Measurements from ENCODE around the gene IL17B.

Gene IL17B

DNA sequence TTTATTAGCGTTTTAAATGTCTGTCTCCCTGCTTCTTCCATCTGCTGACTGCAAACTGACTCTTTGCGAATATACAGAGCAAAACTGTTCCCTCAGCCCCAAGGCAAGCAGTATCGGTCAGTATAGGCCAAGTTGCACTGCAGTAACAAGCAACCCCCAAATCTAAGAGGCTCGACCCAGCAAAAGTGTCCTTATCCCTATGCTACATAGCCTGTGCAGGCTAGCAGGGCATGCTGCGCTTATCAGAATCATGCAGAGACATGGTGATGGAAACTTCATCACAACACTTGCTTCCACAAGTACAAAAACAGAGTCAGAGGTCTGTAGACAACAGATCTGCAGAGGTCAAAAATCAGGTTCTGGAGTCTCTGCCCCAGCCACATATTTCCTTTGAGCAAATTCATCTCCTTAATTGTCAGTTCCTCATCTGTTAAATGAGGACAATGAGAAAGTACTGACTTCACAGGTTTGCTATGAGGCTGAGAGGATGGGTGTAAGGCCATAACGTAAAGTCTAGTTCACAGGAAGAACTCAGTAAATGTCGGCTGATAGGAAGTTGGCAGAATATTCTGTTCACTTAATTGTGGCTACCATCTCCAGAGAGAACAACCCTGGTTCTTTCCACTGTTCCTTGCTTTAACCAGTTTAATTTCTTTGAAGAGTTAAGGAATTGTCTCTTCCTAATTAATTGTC lies 9.6 kb upstream of the IL17B start:
- no peak overlapping the region for H3K4me3 ChIP-seq (ENCODE audit: control insufficient read depth in 1 of 7, extremely low read depth in 1 of 7, insufficient read depth in 4 of 7, low read depth in 2 of 7, low read length in 6 of 7)
- no peaks in the 10 kb centered on the region for H3K9me3 ChIP-seq (ENCODE audit: control extremely low read depth in 1 of 5, control insufficient read depth in 4 of 5, insufficient read depth in 2 of 5, low read depth in 1 of 5, low read length in 4 of 5)
- H3K27ac ChIP-seq (ENCODE audit: insufficient read depth in 1 of 2, low read depth in 1 of 2, low read length in 2 of 2, poor library complexity in 1 of 2, severe bottlenecking in 2 of 2), result no peak overlapping the region
- H3K27me3 ChIP-seq (replicated peaks in 2 of 5; ENCODE audit: control insufficient read depth in 4 of 5, insufficient read depth in 5 of 5, low read length in 4 of 5), result no peaks in the 10 kb centered on the region
- no peaks in the 10 kb centered on the region for H3K36me3 ChIP-seq (ENCODE audit: control insufficient read depth in 4 of 4, insufficient read depth in 4 of 4, low read length in 3 of 4)
- CTCF ChIA-PET, result interaction anchor here (1.2 to 14.2 kb wide), 9 partner anchors 12 to 177 kb away, joined by 3 to 209 read pairs (median 6); partner anchors contain the start of gene PCYOX1L
- POLR2A ChIA-PET, result no interaction called here
- no peak for DNase-seq
- WGBS (ENCODE audit: insufficient coverage), result 87% methylated on average over 7 of the region's 7 CpGs
- H3K4me1 ChIP-seq (ENCODE audit: control extremely low read depth in 1 of 4, control insufficient read depth in 4 of 4, insufficient read depth in 4 of 4, low read length in 3 of 4), result peaks cover 0 to 8% (median 6%) of the 10 kb centered on the region in 4 experiments

GRCh38 chr5:149387982-149388381 lies 8.9 kb upstream of the IL17B start:
- H3K4me3 ChIP-seq (ENCODE audit: control insufficient read depth in 1 of 7, extremely low read depth in 1 of 7, insufficient read depth in 4 of 7, low read depth in 2 of 7, low read length in 6 of 7), result no peak overlapping the region
- peaks cover 0 to 8% (median 6%) of the 10 kb centered on the region in 4 experiments for H3K4me1 ChIP-seq (ENCODE audit: control extremely low read depth in 1 of 4, control insufficient read depth in 4 of 4, insufficient read depth in 4 of 4, low read length in 3 of 4)
- WGBS (ENCODE audit: insufficient coverage), result 100% methylated on average over 1 of the region's 1 CpG
- POLR2A ChIA-PET, result no interaction called here
- CTCF ChIA-PET, result interaction anchor here (1.4 to 14.2 kb wide), 6 partner anchors 20 to 184 kb away, joined by 3 to 209 read pairs (median 46); partner anchors contain the start of gene PCYOX1L
- H3K27ac ChIP-seq (ENCODE audit: insufficient read depth in 1 of 2, low read depth in 1 of 2, low read length in 2 of 2, poor library complexity in 1 of 2, severe bottlenecking in 2 of 2), result no peak overlapping the region
- H3K36me3 ChIP-seq (ENCODE audit: control insufficient read depth in 4 of 4, insufficient read depth in 4 of 4, low read length in 3 of 4), result no peaks in the 10 kb centered on the region
- H3K9me3 ChIP-seq (ENCODE audit: control extremely low read depth in 1 of 5, control insufficient read depth in 4 of 5, insufficient read depth in 2 of 5, low read depth in 1 of 5, low read length in 4 of 5), result no peaks in the 10 kb centered on the region
- H3K27me3 ChIP-seq (replicated peaks in 2 of 5; ENCODE audit: control insufficient read depth in 4 of 5, insufficient read depth in 5 of 5, low read length in 4 of 5), result no peaks in the 10 kb centered on the region
- DNase-seq, result no peak

DNA sequence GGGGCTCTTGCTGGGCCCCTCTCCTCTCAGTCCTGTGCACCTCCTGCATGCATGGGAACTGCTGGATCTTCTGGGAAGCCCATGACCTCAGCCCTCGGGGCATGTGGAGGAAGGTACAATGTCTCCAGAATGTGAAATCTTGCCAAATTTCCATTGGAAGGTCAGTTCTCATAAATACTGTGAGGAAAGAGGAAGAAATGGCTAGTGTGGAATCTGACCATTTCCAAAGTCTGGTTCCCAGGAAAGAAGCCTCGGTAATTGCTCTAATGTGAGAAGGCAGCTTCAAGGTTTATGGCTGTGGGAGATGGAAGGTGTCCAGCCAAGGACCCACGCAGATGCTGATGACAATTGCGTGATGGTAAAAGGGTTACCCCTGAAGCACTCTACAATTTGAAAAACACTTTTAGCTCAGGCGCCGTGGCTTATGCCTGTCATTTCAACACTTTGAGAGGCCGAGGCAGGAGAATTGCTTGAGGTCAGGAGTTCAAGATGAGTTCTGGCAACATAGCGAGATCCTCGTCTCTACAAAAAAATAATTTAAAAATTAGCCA lies 8.1 kb upstream of the IL17B start:
- WGBS (ENCODE audit: insufficient coverage), result 95% methylated on average over 8 of the region's 9 CpGs
- Histone ChIP-seq H3K27me3 (replicated peaks in 2 of 5; ENCODE audit: control insufficient read depth in 4 of 5, insufficient read depth in 5 of 5, low read length in 4 of 5) (no peaks in the 10 kb centered on the region), H3K4me3 (ENCODE audit: control insufficient read depth in 1 of 7, extremely low read depth in 1 of 7, insufficient read depth in 4 of 7, low read depth in 2 of 7, low read length in 6 of 7) (no peak overlapping the region), H3K4me1 (ENCODE audit: control extremely low read depth in 1 of 4, control insufficient read depth in 4 of 4, insufficient read depth in 4 of 4, low read length in 3 of 4) (peaks cover 0 to 8% (median 6%) of the 10 kb centered on the region in 4 experiments), H3K27ac (ENCODE audit: insufficient read depth in 1 of 2, low read depth in 1 of 2, low read length in 2 of 2, poor library complexity in 1 of 2, severe bottlenecking in 2 of 2) (no peak overlapping the region), H3K9me3 (ENCODE audit: control extremely low read depth in 1 of 5, control insufficient read depth in 4 of 5, insufficient read depth in 2 of 5, low read depth in 1 of 5, low read length in 4 of 5) (no peaks in the 10 kb centered on the region), H3K36me3 (ENCODE audit: control insufficient read depth in 4 of 4, insufficient read depth in 4 of 4, low read length in 3 of 4) (no peaks in the 10 kb centered on the region)
- CTCF ChIA-PET, result interaction anchor here (1.1 to 14.2 kb wide), 7 partner anchors 13 to 185 kb away, joined by 3 to 209 read pairs (median 5); partner anchors contain the start of gene PCYOX1L
- no peak for DNase-seq
- POLR2A ChIA-PET, result no interaction called here

DNA sequence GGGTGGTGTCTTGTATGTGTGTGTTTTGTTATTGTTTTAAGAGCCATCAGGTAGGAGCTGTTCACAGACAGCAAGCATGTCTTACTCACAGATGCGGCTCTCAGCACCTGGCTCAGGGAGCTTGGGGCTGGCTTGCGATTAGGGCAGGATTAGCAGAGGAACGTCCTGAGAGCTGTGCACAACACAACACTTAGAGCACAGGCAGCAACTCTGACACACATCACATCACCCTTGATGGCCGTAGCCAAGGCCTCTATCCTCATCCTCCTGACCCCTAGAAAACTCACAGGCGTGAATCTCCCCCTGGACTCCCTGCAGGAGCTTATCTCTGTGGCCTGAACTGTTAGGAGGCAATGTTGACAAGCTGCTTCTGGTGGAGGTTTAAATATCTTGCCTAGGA lies 7.1 kb upstream of the IL17B start:
- Histone ChIP-seq H3K4me3 (ENCODE audit: control insufficient read depth in 1 of 7, extremely low read depth in 1 of 7, insufficient read depth in 4 of 7, low read depth in 2 of 7, low read length in 6 of 7) (no peak overlapping the region), H3K4me1 (ENCODE audit: control extremely low read depth in 1 of 4, control insufficient read depth in 4 of 4, insufficient read depth in 4 of 4, low read length in 3 of 4) (peaks cover 0 to 8% (median 6%) of the 10 kb centered on the region in 4 experiments), H3K27me3 (replicated peaks in 2 of 5; ENCODE audit: control insufficient read depth in 4 of 5, insufficient read depth in 5 of 5, low read length in 4 of 5) (no peaks in the 10 kb centered on the region), H3K36me3 (ENCODE audit: control insufficient read depth in 4 of 4, insufficient read depth in 4 of 4, low read length in 3 of 4) (no peaks in the 10 kb centered on the region), H3K9me3 (ENCODE audit: control extremely low read depth in 1 of 5, control insufficient read depth in 4 of 5, insufficient read depth in 2 of 5, low read depth in 1 of 5, low read length in 4 of 5) (no peaks in the 10 kb centered on the region), H3K27ac (ENCODE audit: insufficient read depth in 1 of 2, low read depth in 1 of 2, low read length in 2 of 2, poor library complexity in 1 of 2, severe bottlenecking in 2 of 2) (no peak overlapping the region)
- CTCF ChIA-PET, result interaction anchor here (1.1 to 14.2 kb wide), 6 partner anchors 14 to 179 kb away, joined by 3 to 209 read pairs (median 48); partner anchors contain the start of gene PCYOX1L
- POLR2A ChIA-PET, result interaction anchor here (0.5 kb wide), 1 partner anchor 1290 kb away, joined by 4 read pairs; no protein-coding TSS in a partner anchor
- WGBS (ENCODE audit: insufficient coverage), result 100% methylated on average over 2 of the region's 5 CpGs
- no peak for DNase-seq

DNA sequence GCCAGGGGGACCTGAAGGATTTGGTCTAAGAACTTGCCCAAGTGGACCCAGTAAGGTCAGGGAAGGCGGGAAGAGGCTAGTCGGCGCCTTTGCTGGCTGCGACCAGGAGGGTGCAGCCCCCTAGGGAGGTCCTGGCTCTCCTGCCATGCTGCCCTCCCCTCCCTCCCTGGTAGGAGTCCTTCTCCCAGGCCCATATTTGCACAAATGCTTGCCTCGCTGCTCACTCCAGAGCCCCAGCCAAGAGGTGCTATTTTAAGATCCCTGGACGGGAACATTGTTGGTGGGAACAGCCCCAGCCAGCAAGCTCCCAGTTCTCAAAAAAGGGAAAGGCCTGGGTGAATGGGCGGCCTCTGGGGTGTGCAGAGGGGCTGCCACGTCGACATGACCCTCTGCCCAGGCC lies 4.3 kb upstream of the IL17B start:
- ChIA-PET CTCF (interaction anchor here (1.3 to 14.2 kb wide), 8 partner anchors 17 to 182 kb away, joined by 3 to 209 read pairs (median 6); partner anchors contain the start of gene PCYOX1L), POLR2A (no interaction called here)
- H3K36me3 ChIP-seq (ENCODE audit: control insufficient read depth in 4 of 4, insufficient read depth in 4 of 4, low read length in 3 of 4), result no peaks in the 10 kb centered on the region
- no peak overlapping the region for H3K27ac ChIP-seq (ENCODE audit: insufficient read depth in 1 of 2, low read depth in 1 of 2, low read length in 2 of 2, poor library complexity in 1 of 2, severe bottlenecking in 2 of 2)
- DNase-seq, result no peak
- no peaks in the 10 kb centered on the region for H3K9me3 ChIP-seq (ENCODE audit: control extremely low read depth in 1 of 5, control insufficient read depth in 4 of 5, insufficient read depth in 2 of 5, low read depth in 1 of 5, low read length in 4 of 5)
- H3K27me3 ChIP-seq (replicated peaks in 2 of 5; ENCODE audit: control insufficient read depth in 4 of 5, insufficient read depth in 5 of 5, low read length in 4 of 5), result no peaks in the 10 kb centered on the region
- no peak overlapping the region for H3K4me3 ChIP-seq (ENCODE audit: control insufficient read depth in 1 of 7, extremely low read depth in 1 of 7, insufficient read depth in 4 of 7, low read depth in 2 of 7, low read length in 6 of 7)
- H3K4me1 ChIP-seq (ENCODE audit: control extremely low read depth in 1 of 4, control insufficient read depth in 4 of 4, insufficient read depth in 4 of 4, low read length in 3 of 4), result peaks cover 0 to 8% (median 6%) of the 10 kb centered on the region in 4 experiments
- WGBS (ENCODE audit: insufficient coverage), result 88% methylated on average over 8 of the region's 9 CpGs

- Histone ChIP-seq H3K27ac (ENCODE audit: insufficient read depth in 1 of 2, low read depth in 1 of 2, low read length in 2 of 2, poor library complexity in 1 of 2, severe bottlenecking in 2 of 2) (no peak overlapping the region), H3K9me3 (ENCODE audit: control extremely low read depth in 1 of 5, control insufficient read depth in 4 of 5, insufficient read depth in 2 of 5, low read depth in 1 of 5, low read length in 4 of 5) (no peaks in the 10 kb centered on the region), H3K4me1 (ENCODE audit: control extremely low read depth in 1 of 4, control insufficient read depth in 4 of 4, insufficient read depth in 4 of 4, low read length in 3 of 4) (peaks cover 0 to 8% (median 6%) of the 10 kb centered on the region in 4 experiments), H3K36me3 (ENCODE audit: control insufficient read depth in 4 of 4, insufficient read depth in 4 of 4, low read length in 3 of 4) (no peaks in the 10 kb centered on the region), H3K4me3 (ENCODE audit: control insufficient read depth in 1 of 7, extremely low read depth in 1 of 7, insufficient read depth in 4 of 7, low read depth in 2 of 7, low read length in 6 of 7) (no peak overlapping the region), H3K27me3 (replicated peaks in 2 of 5; ENCODE audit: control insufficient read depth in 4 of 5, insufficient read depth in 5 of 5, low read length in 4 of 5) (no peaks in the 10 kb centered on the region)
- ChIA-PET CTCF (interaction anchor here (0.7 to 14.2 kb wide), 18 partner anchors 10 to 206 kb away, joined by 3 to 209 read pairs (median 4); partner anchors contain the start of gene PCYOX1L), POLR2A (no interaction called here)
- 96% methylated on average over 7 of the region's 12 CpGs for WGBS (ENCODE audit: insufficient coverage)
- no peak for DNase-seq
Measured at GRCh38 chr5:149382517-149383220, 3.6 kb upstream of the IL17B start.
